Skeletal muscle satellite cell (primary cell): Measurements from ENCODE around the gene DENR.

ENCODE experiments used
- H3K27me3 ChIP-seq: 2 replicates; pipeline ENCODE4 v1.7.0; 2013; ENCODE audit warnings: low read length; ENCODE audit not compliant: control insufficient read depth, insufficient read depth
- H3K36me3 ChIP-seq: 2 replicates; pipeline ENCODE4 v1.7.0; 2013; ENCODE audit warnings: mild to moderate bottlenecking, control low read depth, low read length; ENCODE audit not compliant: insufficient read depth
- H3K4me1 ChIP-seq: 2 replicates; pipeline ENCODE4 v1.7.0; 2013; ENCODE audit warnings: low read length; ENCODE audit not compliant: control insufficient read depth, insufficient read depth
- H3K4me2 ChIP-seq: 2 replicates; pipeline ENCODE4 v1.7.0; 2013; ENCODE audit warnings: mild to moderate bottlenecking, low read length
- H3K4me3 ChIP-seq: 2 replicates; pipeline ENCODE4 v1.7.0; 2013; ENCODE audit warnings: low read length
- H3K9ac ChIP-seq: 2 replicates; pipeline ENCODE4 v1.7.0; 2013; ENCODE audit warnings: mild to moderate bottlenecking, low read depth, low read length, moderate library complexity
- H3K9me3 ChIP-seq: replicated peaks from 2 replicates; pipeline ENCODE4 v1.7.0; 2013; ENCODE audit warnings: mild to moderate bottlenecking, control low read depth, low read length

DENR gene

DNA sequence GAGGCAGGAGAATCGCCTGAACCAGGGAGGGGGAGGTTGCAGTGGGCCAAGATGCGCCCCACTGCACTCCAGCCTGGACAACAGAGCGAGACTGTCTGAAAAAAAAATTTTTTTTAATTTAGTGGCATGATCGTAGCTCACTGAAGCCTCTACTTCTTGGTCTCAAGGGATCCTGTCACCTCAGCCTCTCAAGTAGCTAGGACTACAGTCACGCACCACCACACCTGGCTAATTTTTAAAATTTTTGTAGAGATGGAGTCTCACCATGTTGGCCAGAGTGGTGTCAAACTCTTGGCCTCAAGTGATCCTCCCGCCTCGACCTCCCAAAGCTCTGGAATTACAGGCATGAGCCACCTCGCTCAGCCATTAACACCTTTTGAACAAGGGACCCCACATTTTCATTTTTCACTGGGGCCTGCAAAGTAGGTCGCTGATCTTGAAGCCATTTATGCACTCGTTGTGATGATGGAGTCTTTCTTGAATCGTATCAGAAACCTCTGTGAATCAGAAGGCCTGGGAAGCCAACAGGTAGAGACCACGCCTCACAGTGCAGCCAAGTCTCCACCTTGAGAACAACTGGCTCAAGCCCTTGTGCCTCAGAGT lies 27.9 kb upstream of the DENR start:
- Histone ChIP-seq H3K36me3 (no peaks in the 10 kb centered on the region), H3K9ac (no peak overlapping the region), H3K9me3 (no peaks in the 10 kb centered on the region), H3K4me2 (no peak overlapping the region), H3K4me1 (peaks cover 4% of the 10 kb centered on the region), H3K27me3 (no peaks in the 10 kb centered on the region), H3K4me3 (no peak overlapping the region)

GRCh38 chr12:122725452-122726079 lies 27.1 kb upstream of the DENR start:
- H3K27me3 ChIP-seq: peaks cover 6% of the 10 kb centered on the region
- H3K4me3 ChIP-seq: no peak overlapping the region
- no peak overlapping the region for H3K4me2 ChIP-seq
- no peaks in the 10 kb centered on the region for H3K4me1 ChIP-seq
- no peaks in the 10 kb centered on the region for H3K36me3 ChIP-seq
- H3K9me3 ChIP-seq: no peaks in the 10 kb centered on the region
- no peak overlapping the region for H3K9ac ChIP-seq

- H3K36me3 ChIP-seq: no peaks in the 10 kb centered on the region
- peaks cover 11% of the 10 kb centered on the region for H3K27me3 ChIP-seq
- no peak overlapping the region for H3K4me2 ChIP-seq
- no peak overlapping the region for H3K4me3 ChIP-seq
- no peaks in the 10 kb centered on the region for H3K4me1 ChIP-seq
- H3K9ac ChIP-seq: no peak overlapping the region
- no peaks in the 10 kb centered on the region for H3K9me3 ChIP-seq
These were observed 26.5 kb upstream of the DENR start for GRCh38 chr12:122726080-122726558.

DNA sequence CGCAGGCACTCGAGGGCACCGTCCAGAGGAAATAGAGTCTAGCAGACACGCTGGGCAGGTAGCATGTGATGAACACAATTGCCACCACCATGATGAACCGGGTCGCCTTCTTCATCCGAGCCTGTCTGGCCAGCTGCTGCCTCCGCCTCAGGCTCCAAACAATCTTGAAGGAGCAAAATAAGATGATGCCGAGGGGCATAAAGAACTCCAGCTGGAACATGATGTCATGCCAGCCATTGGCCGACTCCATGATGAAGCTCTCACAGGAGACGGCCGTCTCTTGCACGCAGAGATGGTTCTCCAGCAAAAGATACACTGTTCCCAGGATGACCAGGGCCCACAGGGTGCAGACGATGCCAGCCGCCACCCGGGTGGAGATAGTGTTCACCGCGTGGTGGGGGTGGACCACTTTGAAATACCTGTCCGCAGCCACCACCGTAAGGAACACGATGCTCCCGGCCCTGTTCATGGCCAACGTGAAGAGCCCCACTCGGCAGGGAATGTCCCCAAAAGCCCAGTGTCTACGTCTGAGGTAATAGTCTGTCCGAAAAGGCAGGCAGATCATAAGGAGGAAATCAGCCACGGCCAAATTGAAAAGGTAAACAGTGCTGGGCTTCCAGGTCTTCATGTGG lies 22.9 kb upstream of the DENR start:
- Histone ChIP-seq H3K27me3 (peaks cover 13% of the 10 kb centered on the region), H3K36me3 (no peaks in the 10 kb centered on the region), H3K4me2 (no peak overlapping the region), H3K4me1 (no peaks in the 10 kb centered on the region), H3K9me3 (no peaks in the 10 kb centered on the region), H3K9ac (no peak overlapping the region), H3K4me3 (no peak overlapping the region)

DNA sequence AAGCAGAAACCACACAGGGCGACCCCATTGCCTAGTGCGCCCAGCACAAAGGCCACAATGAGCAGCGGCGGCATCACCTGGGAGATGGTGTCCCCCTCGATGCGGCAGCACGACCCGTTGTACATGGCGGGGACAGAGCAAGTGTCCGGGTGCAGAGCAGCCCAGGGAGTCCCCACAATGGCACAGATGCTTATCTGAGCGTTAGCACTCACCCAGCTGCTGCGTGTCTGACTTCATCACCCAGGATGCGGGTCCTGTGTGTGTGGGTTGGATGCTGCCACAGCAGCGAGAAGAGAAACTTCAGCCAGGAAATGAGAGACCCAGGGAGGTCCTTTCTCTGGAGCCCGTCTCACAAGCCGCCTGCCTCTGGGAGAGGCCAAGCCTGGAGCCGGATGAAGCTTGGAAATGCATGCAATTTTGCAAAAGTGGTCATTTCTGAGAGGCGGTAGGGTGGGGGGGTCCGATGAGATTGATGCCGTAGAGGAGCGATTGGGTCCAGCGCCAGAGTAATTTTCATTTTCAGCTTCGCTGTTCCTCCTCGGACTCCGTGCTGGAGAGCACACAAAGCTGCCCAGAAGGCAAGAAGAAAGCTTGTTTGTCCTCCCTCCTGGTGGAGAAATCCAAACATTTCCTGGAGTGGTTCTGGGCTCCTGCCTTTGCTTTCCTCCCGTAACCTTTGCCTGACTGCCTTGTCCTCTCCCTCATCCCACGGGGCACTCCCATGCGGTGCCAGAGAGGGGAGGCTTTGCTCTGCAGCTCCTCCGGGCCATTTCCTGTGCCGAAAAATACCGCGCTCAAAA lies 22.2 kb upstream of the DENR start, which contains the start of gene HCAR1:
Gene HCAR1 (minus strand): TSS at position 630 of the 800 bp plus-strand sequence. CDS start 505 bp downstream, at position 125.
- H3K9ac ChIP-seq: no peak within 1 kb of the TSS

GRCh38 chr12:122732170-122732569 lies 20.5 kb upstream of the DENR start:
- Histone ChIP-seq H3K36me3 (no peaks in the 10 kb centered on the region), H3K4me1 (no peaks in the 10 kb centered on the region), H3K9ac (no peak overlapping the region), H3K4me2 (no peak overlapping the region), H3K27me3 (peaks cover 13% of the 10 kb centered on the region), H3K9me3 (no peaks in the 10 kb centered on the region), H3K4me3 (no peak overlapping the region)

More for the DNA sequence above, 22.2 kb upstream of the DENR start, which contains the start of gene HCAR1:
- H3K36me3 ChIP-seq: no peaks in the 10 kb centered on the region
- no peak within 1 kb of the TSS for H3K4me2 ChIP-seq
- H3K9me3 ChIP-seq: no peaks in the 10 kb centered on the region
- H3K4me1 ChIP-seq: no peaks in the 10 kb centered on the region
- H3K4me3 ChIP-seq: no peak within 1 kb of the TSS
- peaks cover 13% of the 10 kb centered on the region for H3K27me3 ChIP-seq

DNA sequence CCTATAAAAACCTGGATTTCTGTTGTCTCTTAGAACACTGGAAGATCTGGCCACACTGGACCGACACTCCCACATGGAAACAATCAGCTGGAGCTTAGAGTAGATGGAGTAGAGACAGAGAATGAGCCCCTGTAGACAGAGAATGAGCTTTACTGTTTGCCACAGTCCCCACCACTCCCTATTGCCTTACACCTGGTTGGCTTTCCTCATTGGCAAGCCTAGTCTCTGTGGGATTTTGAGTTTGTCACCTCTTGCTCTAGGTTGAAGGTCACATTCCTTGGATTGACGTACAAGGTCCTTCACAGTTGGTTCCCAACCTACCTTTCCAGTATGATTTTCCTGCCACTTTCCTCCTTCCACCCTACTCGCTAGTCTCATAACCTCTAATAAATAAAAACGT lies 20.0 kb upstream of the DENR start:
- H3K27me3 ChIP-seq: peaks cover 13% of the 10 kb centered on the region
- H3K4me1 ChIP-seq: no peaks in the 10 kb centered on the region
- no peaks in the 10 kb centered on the region for H3K9me3 ChIP-seq
- no peak overlapping the region for H3K9ac ChIP-seq
- no peak overlapping the region for H3K4me2 ChIP-seq
- H3K36me3 ChIP-seq: no peaks in the 10 kb centered on the region
- H3K4me3 ChIP-seq: no peak overlapping the region

- H3K4me1 ChIP-seq: no peaks in the 10 kb centered on the region
- no peak overlapping the region for H3K9ac ChIP-seq
- H3K4me2 ChIP-seq: no peak overlapping the region
- H3K4me3 ChIP-seq: no peak overlapping the region
- no peaks in the 10 kb centered on the region for H3K9me3 ChIP-seq
- no peaks in the 10 kb centered on the region for H3K36me3 ChIP-seq
- no peaks in the 10 kb centered on the region for H3K27me3 ChIP-seq
These were observed 14.1 kb upstream of the DENR start for GRCh38 chr12:122738571-122738970.

DNA sequence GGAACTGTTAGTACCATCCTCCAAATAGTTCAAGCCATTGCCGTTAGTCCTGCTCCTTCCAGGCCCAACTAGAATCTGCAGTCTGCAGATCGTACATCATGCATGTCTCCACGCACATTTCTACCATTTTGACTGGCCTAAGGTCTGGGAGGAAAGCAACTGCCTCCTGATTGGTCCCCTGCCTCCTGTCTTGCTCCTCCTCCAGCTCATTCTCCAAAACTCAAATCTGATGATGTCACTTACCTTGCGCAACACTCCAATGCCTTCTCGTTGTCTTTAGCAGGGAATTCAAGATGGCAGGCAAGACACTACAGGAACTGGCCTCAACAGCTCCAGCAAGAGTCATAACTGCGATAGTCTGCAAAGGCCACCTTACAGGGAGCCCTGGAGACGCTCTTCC lies 12.3 kb upstream of the DENR start:
- Histone ChIP-seq H3K9ac (no peak overlapping the region), H3K36me3 (no peaks in the 10 kb centered on the region), H3K4me2 (no peak overlapping the region), H3K4me1 (no peaks in the 10 kb centered on the region), H3K27me3 (no peaks in the 10 kb centered on the region), H3K4me3 (no peak overlapping the region), H3K9me3 (no peaks in the 10 kb centered on the region)

DNA sequence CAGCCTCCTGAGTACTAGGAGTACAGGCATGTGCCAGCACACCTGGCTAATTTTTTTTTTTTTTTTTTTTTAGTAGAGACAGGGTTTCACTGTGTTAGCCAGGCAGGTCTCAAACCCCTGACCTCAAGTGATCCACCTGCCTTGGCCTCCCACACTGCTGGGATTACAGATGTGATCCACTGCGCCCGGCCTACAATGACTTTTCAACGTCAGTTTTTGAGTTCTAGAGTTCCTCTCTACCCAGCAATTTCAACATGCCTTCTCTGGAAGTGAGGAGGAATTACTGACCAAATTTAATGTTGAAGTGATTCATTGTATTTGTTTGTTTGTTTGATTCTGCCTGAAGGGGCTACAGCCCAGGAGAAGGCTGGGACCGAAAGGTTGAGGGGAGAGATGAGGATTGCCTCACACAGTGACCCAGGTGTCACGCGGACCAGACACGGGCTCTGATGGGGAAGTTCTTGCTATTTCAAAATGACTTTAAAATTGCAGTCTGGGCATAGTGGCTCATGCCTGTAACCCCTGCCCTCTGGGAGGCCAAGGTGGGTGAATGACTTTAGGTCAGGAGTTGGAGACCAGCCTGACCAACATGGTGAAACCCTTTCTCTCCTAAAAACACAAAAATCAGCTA lies 8.6 kb upstream of the DENR start:
- Histone ChIP-seq H3K4me1 (no peaks in the 10 kb centered on the region), H3K9ac (no peak overlapping the region), H3K9me3 (no peaks in the 10 kb centered on the region), H3K4me2 (no peak overlapping the region), H3K27me3 (no peaks in the 10 kb centered on the region), H3K36me3 (no peaks in the 10 kb centered on the region), H3K4me3 (no peak overlapping the region)
